GM18505 (cell line): ENCODE data around the gene CBX8.
"Not testable (repeated sequence)": the region's sequence is repeated elsewhere in the genome, so short reads cannot be mapped to it uniquely, and the experiment has no call there.

Experiments used
- ATAC-seq: cut with Tn5 transposase; IDR thresholded peaks from one replicate; pipeline ENCODE4 v1.9.1; 2021; ENCODE audit not compliant: unreplicated experiment
- POLR2A ChIP-seq: IDR thresholded peaks from 4 replicates; pipeline ENCODE4 v1.6.1; 2011; ENCODE audit warnings: borderline replicate concordance; ENCODE audit not compliant: insufficient read depth, insufficient read length; ENCODE audit errors: extremely low read depth

CBX8 gene

GRCh38 chr17:79755591-79755990 lies 41.3 kb downstream of the CBX8 start:
- no peak for TF ChIP-seq POLR2A
- ATAC-seq: no peak

GRCh38 chr17:79754903-79755302 lies 42.0 kb downstream of the CBX8 start:
- not testable (repeated sequence) for ATAC-seq

DNA sequence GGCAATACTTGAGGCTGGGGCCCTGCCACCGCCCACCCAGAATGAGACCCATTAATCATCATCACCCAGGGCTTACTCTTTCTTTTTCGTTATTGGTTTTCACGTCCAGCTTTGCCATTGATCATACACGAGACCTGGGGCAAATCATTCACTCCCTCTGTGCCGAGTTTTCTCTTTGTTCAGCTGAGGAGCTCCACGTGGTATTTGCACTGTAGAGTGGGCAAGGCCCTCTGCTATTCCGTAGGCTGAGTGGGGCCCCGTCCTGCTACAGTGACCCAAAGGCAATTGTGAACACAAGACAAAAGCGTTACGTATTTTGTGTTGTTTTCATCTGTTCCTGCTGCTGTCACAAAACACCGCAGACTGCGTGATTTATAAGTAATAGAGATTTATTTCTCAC lies 42.5 kb downstream of the CBX8 start:
- no peak for TF ChIP-seq POLR2A
- ATAC-seq: no peak

GRCh38 chr17:79752175-79752574 lies 44.7 kb downstream of the CBX8 start:
- no peak for TF ChIP-seq POLR2A
- no peak for ATAC-seq

DNA sequence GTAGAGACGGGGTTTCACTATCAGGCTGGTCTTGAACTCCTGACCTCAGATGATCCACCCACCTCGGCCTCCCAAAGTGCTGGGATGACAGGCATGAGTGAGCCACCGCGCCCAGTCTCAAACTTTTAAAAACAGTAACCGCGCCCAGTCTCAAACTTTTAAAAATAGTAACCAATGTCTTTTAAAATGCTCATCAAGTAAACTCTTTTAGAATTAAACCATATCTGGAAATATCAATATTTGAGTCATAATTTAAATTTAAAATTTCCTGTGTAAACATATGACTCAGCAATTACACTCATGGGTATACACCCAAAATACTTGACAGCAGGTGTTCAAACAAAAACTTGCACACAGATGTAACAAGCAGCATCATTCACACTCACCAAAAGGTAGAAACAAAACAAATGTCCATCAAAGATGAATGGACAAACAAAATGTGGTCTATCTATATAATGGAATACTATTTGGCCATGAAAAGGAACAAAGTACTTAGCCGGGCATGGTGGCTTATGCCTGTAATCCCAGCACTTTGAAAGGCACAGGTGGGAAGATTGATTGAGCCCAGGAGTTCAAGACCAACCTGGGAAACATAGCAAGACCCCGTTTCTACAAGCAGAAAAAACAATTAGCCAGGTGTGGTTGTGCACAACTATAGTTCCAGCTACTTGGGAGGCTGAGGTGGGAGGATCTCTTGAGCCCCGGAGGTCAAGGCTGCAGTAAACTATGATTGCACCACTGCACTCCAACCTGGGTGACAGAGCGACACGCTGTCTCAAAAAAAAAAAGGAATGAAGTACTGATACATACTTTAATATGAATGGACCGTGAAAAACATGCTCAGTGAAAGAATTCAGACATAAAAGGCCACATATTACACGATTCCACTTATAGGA lies 46.0 kb downstream of the CBX8 start:
- ATAC-seq: no peak
- TF ChIP-seq POLR2A: no peak

- no peak for ATAC-seq
- no peak for TF ChIP-seq POLR2A
These were observed 46.9 kb downstream of the CBX8 start for GRCh38 chr17:79749958-79750357.

DNA sequence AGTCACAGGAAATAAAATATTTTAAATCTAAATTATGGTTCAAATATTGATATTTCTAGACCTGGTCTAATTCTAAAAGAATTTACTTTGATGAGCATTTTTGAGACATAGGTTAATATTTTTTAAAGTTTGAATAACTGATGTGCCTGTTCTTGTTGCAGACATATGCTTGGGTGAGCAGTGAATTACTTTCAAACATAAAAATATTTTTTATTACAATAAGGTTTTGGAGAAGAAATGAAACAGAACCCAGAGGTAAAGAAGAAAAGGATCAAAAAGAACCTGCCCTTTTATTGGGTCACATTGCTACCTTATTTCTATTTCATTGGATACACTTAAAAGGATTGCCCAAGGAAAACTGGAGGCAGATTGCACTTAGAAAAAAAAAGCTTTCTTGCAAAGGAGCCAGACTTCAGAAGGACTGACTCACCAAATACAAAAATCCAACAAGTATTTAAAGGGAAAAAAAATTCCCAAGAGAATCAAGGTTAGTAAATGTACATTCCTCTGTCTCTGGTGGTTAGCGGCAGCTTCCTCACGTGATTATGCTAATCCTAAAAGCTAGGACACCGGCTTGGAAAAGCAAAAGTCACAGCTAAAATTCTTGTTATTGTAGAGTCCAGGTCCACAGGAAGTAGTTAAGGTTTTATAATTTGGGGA lies 47.6 kb downstream of the CBX8 start:
- ATAC-seq: no peak
- no peak for TF ChIP-seq POLR2A

- no peak for ATAC-seq
- no peak for TF ChIP-seq POLR2A
These were observed 48.4 kb downstream of the CBX8 start for GRCh38 chr17:79748295-79749099.

DNA sequence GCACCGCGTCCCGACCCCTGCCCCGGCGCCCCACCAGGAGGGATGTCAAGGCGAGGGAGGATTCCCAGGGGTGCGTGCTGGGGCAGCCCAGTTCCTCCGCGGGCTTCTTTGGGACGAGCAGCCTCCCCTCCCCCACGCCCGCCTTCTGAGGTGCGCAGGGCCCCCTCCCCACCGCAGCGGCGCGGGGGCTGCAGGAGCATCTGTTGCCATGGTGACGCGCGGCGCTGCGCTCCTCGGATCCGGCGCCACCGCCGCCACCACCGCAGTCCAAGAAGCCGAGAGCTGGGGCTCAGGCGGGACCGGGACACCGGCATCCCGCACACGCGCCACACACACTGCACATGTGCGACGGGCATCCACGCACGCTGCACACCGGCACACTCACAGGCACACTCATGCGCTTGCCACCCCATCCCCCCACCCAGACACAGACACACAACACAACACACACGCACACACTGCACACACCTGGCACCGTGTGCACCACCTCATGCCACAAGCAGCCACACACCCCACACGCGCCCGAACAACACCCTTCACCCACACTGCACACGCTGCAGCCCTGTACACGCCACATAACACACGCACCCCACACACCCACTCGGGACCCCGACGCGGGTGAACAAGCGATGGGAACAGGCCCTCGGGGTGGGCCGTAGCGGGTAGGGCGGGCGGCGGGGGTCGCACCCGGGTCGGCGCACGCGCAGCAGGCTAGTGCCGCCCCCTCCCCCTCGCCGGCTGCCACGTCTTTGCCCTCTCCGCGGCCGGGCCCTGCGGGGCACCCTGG lies 49.2 kb downstream of the CBX8 start:
- TF ChIP-seq POLR2A: no peak
- no peak for ATAC-seq

- TF ChIP-seq POLR2A: no peak
- no peak for ATAC-seq
These were observed 49.9 kb downstream of the CBX8 start for GRCh38 chr17:79746889-79747507.

- no peak for TF ChIP-seq POLR2A
- no peak for ATAC-seq
These were observed 51.2 kb downstream of the CBX8 start for GRCh38 chr17:79745641-79746105.

GRCh38 chr17:79743614-79744013 lies 53.3 kb downstream of the CBX8 start:
- no peak for ATAC-seq
- no peak for TF ChIP-seq POLR2A

- TF ChIP-seq POLR2A: no peak
These were observed 53.9 kb downstream of the CBX8 start for GRCh38 chr17:79742951-79743476.

DNA sequence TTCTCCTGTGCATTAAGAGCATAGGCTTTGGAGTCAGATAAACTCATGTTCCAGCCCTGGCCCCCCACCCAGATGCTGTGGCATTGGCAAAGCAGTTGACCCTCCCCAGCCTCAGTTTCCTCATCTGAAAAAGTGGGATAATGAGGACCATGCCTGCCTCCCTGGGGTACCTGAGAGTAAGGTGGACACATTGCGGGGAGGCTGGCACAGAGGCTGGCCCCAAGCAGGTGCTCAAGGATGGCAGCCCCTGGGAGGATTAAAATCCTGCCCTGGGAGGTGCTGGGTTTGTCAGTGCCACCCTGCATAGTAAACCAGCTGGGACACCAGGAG lies 54.3 kb downstream of the CBX8 start:
- no peak for ATAC-seq
- TF ChIP-seq POLR2A: no peak

More at GRCh38 chr17:79742951-79743476, 53.9 kb downstream of the CBX8 start:
- no peak for ATAC-seq
